Calu3 (cell line): ENCODE results near the gene GSTT2. TPM values are rescaled to one million over a fixed set of nuclear protein-coding genes. Genes with fewer than 3 reads are reported as not detected.

ENCODE experiments used
- BruUV-seq: library from RNA; stranded (reverse); fragments of 400-500 nt; replicated peaks from 2 replicates; lab custom pipeline; 2021; lab: Mats Ljungman, UMichigan
- CTCF ChIA-PET: fragments of 300-600 bp; sonication (Branson Sonifier 250); formaldehyde crosslinking; loops from one replicate; lab custom pipeline; 2022; ENCODE audit warnings: antibody characterized with exemption; lab: Charles Lee
- DNase-seq: peaks from one replicate; pipeline ENCODE4 v3.0.0; 2022
- H3K27ac Mint-ChIP-seq: one replicate; pipeline ENCODE4 v1.8.0; 2022; ENCODE audit warnings: mixed read lengths; ENCODE audit not compliant: unreplicated experiment
- H3K27me3 Mint-ChIP-seq: one replicate; pipeline ENCODE4 v1.8.0; 2022; ENCODE audit warnings: mixed read lengths; ENCODE audit not compliant: unreplicated experiment
- H3K36me3 Mint-ChIP-seq: one replicate; pipeline ENCODE4 v1.8.0; 2022; ENCODE audit warnings: mild to moderate bottlenecking, moderate library complexity, mixed read lengths; ENCODE audit not compliant: insufficient read depth, unreplicated experiment
- H3K4me1 Mint-ChIP-seq: one replicate; pipeline ENCODE4 v1.8.0; 2022; ENCODE audit warnings: mild to moderate bottlenecking, low read depth, mixed read lengths; ENCODE audit not compliant: unreplicated experiment
- H3K4me3 Mint-ChIP-seq: one replicate; pipeline ENCODE4 v1.8.0; 2022; ENCODE audit warnings: mild to moderate bottlenecking, low read depth, moderate library complexity, mixed read lengths; ENCODE audit not compliant: unreplicated experiment
- H3K9me3 Mint-ChIP-seq: one replicate; pipeline ENCODE4 v1.8.0; 2022; ENCODE audit warnings: low read depth, mixed read lengths; ENCODE audit not compliant: unreplicated experiment
- intact Hi-C: fragments of 100-400 bp; cut with micrococcal nuclease; formaldehyde crosslinking; loops from one replicate; pipeline ENCODE4 v1.10.0; 2022; ENCODE audit not compliant: unreplicated experiment
- total RNA-seq: library from RNA; stranded (reverse); gene quantifications from 2 replicates; pipeline ENCODE4 v1.2.3, GENCODE V29; 2022
- TF ChIP-seq, protein P1 (sequence below): fragments of 200-600 bp; IDR thresholded peaks from one replicate; pipeline ENCODE4 v1.8.0; 2022; ENCODE audit warnings: antibody characterized with exemption; ENCODE audit not compliant: unreplicated experiment

Gene GSTT2
- total RNA-seq, 1 experiment from 2014 or later = 0.85 TPM

DNA sequence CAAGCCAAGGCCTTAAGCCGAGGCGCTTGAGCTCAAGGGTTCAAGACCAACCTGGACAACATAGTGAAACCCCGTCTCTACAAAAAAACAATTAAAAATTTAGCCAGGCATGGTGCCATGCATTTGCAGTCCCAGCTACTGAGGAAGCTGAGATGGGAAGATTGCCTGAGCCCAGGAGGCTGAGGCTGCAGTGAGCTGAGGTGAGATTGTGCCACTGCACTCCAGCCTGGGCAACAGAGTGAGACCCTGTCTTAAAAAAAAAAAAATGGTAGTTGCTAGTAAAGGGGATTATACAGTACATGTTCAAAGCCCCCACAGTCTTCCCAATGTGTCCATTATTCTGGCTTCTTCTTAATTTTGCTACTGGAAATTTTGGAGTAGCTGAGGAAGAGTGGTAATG, 49.4 kb downstream of the GSTT2 start:
- intact Hi-C loops = no loop called here
- no TSS peak for BruUV-seq
- Mint-ChIP-seq H3K36me3 (no peaks in the 10 kb centered on the region), H3K27me3 (no peaks in the 10 kb centered on the region), H3K27ac (no peak overlapping the region), H3K9me3 (no peaks in the 10 kb centered on the region), H3K4me1 (no peaks in the 10 kb centered on the region), H3K4me3 (no peak overlapping the region)
- CTCF ChIA-PET = no interaction called here
- DNase-seq = no peak
- TF ChIP-seq, protein P1, sequence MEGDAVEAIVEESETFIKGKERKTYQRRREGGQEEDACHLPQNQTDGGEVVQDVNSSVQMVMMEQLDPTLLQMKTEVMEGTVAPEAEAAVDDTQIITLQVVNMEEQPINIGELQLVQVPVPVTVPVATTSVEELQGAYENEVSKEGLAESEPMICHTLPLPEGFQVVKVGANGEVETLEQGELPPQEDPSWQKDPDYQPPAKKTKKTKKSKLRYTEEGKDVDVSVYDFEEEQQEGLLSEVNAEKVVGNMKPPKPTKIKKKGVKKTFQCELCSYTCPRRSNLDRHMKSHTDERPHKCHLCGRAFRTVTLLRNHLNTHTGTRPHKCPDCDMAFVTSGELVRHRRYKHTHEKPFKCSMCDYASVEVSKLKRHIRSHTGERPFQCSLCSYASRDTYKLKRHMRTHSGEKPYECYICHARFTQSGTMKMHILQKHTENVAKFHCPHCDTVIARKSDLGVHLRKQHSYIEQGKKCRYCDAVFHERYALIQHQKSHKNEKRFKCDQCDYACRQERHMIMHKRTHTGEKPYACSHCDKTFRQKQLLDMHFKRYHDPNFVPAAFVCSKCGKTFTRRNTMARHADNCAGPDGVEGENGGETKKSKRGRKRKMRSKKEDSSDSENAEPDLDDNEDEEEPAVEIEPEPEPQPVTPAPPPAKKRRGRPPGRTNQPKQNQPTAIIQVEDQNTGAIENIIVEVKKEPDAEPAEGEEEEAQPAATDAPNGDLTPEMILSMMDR = no peak

DNA sequence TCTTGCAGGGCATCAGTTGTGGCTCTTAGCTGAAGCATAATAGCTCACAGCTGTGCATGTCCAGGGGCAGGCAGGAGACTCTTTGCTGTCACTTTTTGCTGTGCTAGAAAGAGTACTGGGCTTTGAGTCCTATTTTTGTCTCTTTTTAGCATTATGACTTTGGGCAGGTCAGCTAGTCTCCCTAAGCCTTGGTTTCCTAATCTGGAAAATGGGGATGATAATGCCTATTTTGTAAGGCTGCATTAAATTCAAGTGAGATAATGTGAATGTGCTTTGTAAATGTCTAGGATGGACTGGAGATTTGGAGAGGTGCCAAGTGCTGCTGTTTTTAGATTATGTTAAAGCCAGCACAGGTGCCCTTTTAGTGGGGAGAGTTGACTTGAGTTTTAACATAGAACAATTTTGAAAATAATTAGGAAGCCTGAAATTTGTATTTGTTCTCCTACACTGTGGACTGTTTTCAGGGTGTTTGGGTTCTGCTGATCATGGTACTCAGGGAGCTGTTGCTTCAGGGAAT, 50.3 kb downstream of the GSTT2 start:
- intact Hi-C loops = no loop called here
- TF ChIP-seq, protein P1 = no peak
- Mint-ChIP-seq H3K4me3 (no peak overlapping the region), H3K27me3 (no peaks in the 10 kb centered on the region), H3K9me3 (no peaks in the 10 kb centered on the region), H3K27ac (no peak overlapping the region), H3K4me1 (no peaks in the 10 kb centered on the region), H3K36me3 (no peaks in the 10 kb centered on the region)
- CTCF ChIA-PET = no interaction called here
- BruUV-seq = no TSS peak
- no peak for DNase-seq

Other genes with a start within 250 kb of the GSTT2 start
- 6.5 and 6.6 TPM in 2 replicates for gene ZNF70, start 229.0 kb upstream of the GSTT2 start, total RNA-seq
- gene VPREB3, start 225.7 kb upstream of the GSTT2 start, total RNA-seq = 0.86 TPM in 1 of 2 replicates, not detected in the other
- not detected in 2 replicates for gene C22orf15, start 217.1 kb upstream of the GSTT2 start, total RNA-seq
- 155 and 181 TPM in 2 replicates for gene CHCHD10, start 212.2 kb upstream of the GSTT2 start, total RNA-seq
- 2.0 and 3.4 TPM in 2 replicates for gene MMP11, start 207.3 kb upstream of the GSTT2 start, total RNA-seq
- gene SMARCB1, start 193.2 kb upstream of the GSTT2 start, total RNA-seq = 88.2 and 88.8 TPM in 2 replicates
- gene DERL3, start 141.1 kb upstream of the GSTT2 start, total RNA-seq = 2.9 and 3.7 TPM in 2 replicates
- 18.9 and 32.8 TPM in 2 replicates for gene SLC2A11, start 122.3 kb upstream of the GSTT2 start, total RNA-seq
- 669 and 679 TPM in 2 replicates for gene MIF, start 85.8 kb upstream of the GSTT2 start, total RNA-seq
- 3.6 and 5.4 TPM in 2 replicates for gene GSTT2B, start 18.9 kb upstream of the GSTT2 start, total RNA-seq
- 3.4 and 4.1 TPM in 2 replicates for gene DDTL, start 13.2 kb upstream of the GSTT2 start, total RNA-seq
- 101 and 115 TPM in 2 replicates for gene DDT, start 5.7 kb upstream of the GSTT2 start, total RNA-seq
- gene GSTT4, start 25.3 kb downstream of the GSTT2 start, total RNA-seq = not detected in 2 replicates
- 57.0 and 59.3 TPM in 2 replicates for gene CABIN1, start 31.2 kb downstream of the GSTT2 start, total RNA-seq
- 2.5 and 3.1 TPM in 2 replicates for gene SUSD2, start 201.4 kb downstream of the GSTT2 start, total RNA-seq